IMR-90 (cell line): ENCODE data around the gene RPS19. TPM values are rescaled to one million over a fixed set of nuclear protein-coding genes. Genes with fewer than 3 reads are reported as not detected.

Experiments used
- ATAC-seq: fragments of 200-7000 bp; cut with Tn5 transposase; 2 replicates; pipeline ENCODE4 v1.9.1; 2020; ENCODE audit warnings: low read depth, mild to moderate bottlenecking, moderate library complexity
- BruUV-seq: library from RNA; stranded (reverse); fragments of 400-500 nt; replicated peaks from 2 replicates; lab custom pipeline; 2021; lab: Mats Ljungman, UMichigan
- CTCF ChIA-PET: fragments of 300-600 bp; formaldehyde crosslinking; extraction: SDS; loops from one replicate; lab custom pipeline; 2021; ENCODE audit warnings: antibody characterized with exemption; lab: Yijun Ruan, JAX
- POLR2A ChIA-PET: fragments of 300-600 bp; sonication (Branson Sonifier 250); formaldehyde crosslinking; loops from one replicate; lab custom pipeline; 2022; ENCODE audit warnings: antibody characterized with exemption; ENCODE audit not compliant: unreplicated experiment; lab: Charles Lee
- DNase-seq: peaks from one replicate; pipeline ENCODE4 v3.0.0; 2013
- H2AFZ ChIP-seq: replicated peaks from 2 replicates; pipeline ENCODE3; 2013; ENCODE audit warnings: low read length, mild to moderate bottlenecking; ENCODE audit not compliant: poor library complexity
- H2AK5ac ChIP-seq: 2 replicates; pipeline ENCODE4 v1.6.1; 2013; ENCODE audit warnings: low read depth, low read length, inconsistent platforms
- H2AK9ac ChIP-seq: replicated peaks from 2 replicates; pipeline ENCODE3; 2013; ENCODE audit warnings: mild to moderate bottlenecking, low read depth, low read length, moderate library complexity; ENCODE audit not compliant: poor library complexity
- H2BK120ac ChIP-seq: 2 replicates; pipeline ENCODE4 v1.6.1; 2013; ENCODE audit warnings: low read depth, low read length, inconsistent platforms
- H2BK15ac ChIP-seq: 3 replicates; pipeline ENCODE4 v1.6.1; 2013; ENCODE audit warnings: low read depth, low read length, inconsistent platforms
- H2BK20ac ChIP-seq: 2 replicates; pipeline ENCODE4 v1.6.1; 2013; ENCODE audit warnings: low read depth, mild to moderate bottlenecking, inconsistent platforms, low read length, moderate library complexity
- H2BK5ac ChIP-seq: 2 replicates; pipeline ENCODE4 v1.6.1; 2013; ENCODE audit warnings: mild to moderate bottlenecking, low read depth, low read length, inconsistent platforms; ENCODE audit not compliant: poor library complexity, severe bottlenecking
- H3K14ac ChIP-seq: replicated peaks from 2 replicates; pipeline ENCODE4 v1.6.1; 2013; ENCODE audit warnings: low read depth, low read length, inconsistent platforms
- H3K18ac ChIP-seq: 2 replicates; pipeline ENCODE4 v1.6.1; 2013; ENCODE audit warnings: low read depth, low read length, control low read depth
- H3K23ac ChIP-seq: 2 replicates; pipeline ENCODE4 v1.6.1; 2013; ENCODE audit warnings: low read depth, low read length, inconsistent platforms
- H3K27ac ChIP-seq: 2 replicates; pipeline ENCODE4 v1.5.1; 2013; ENCODE audit warnings: mild to moderate bottlenecking, control low read depth, low read length; ENCODE audit not compliant: insufficient read depth
- H3K27me3 ChIP-seq: 2 replicates; pipeline ENCODE4 v1.6.1; 2013; ENCODE audit warnings: low read length; ENCODE audit not compliant: control insufficient read depth, insufficient read depth
- H3K36me3 ChIP-seq: 2 replicates; pipeline ENCODE4 v1.6.1; 2013; ENCODE audit warnings: low read length, mixed read lengths; ENCODE audit not compliant: control insufficient read depth, insufficient read depth
- H3K4ac ChIP-seq: 2 replicates; pipeline ENCODE4 v1.6.1; 2013; ENCODE audit warnings: low read depth, low read length, inconsistent platforms
- H3K4me1 ChIP-seq: 2 replicates; pipeline ENCODE4 v1.6.1; 2013; ENCODE audit warnings: low read length, mixed read lengths; ENCODE audit not compliant: control insufficient read depth, insufficient read depth
- H3K4me2 ChIP-seq: 2 replicates; pipeline ENCODE4 v1.6.1; 2013; ENCODE audit warnings: low read depth, mild to moderate bottlenecking, control low read depth, low read length, moderate library complexity
- H3K4me3 ChIP-seq: 2 replicates; pipeline ENCODE4 v1.5.1; 2013; ENCODE audit warnings: low read depth, mild to moderate bottlenecking, control low read depth, low read length, moderate library complexity; ENCODE audit not compliant: insufficient read depth
- H3K56ac ChIP-seq: 2 replicates; pipeline ENCODE4 v1.6.1; 2013; ENCODE audit warnings: low read length, inconsistent platforms; ENCODE audit not compliant: insufficient read depth; ENCODE audit errors: extremely low read depth
- H3K79me1 ChIP-seq, 2 experiments: 2 replicates each; pipeline ENCODE4 v1.6.1; 2013; ENCODE audit warnings: low read length in 2 of 2, inconsistent platforms in 1 of 2, low read depth in 1 of 2
- H3K9ac ChIP-seq: 2 replicates; pipeline ENCODE4 v1.6.1; 2013; ENCODE audit warnings: low read depth, low read length, control low read depth
- H3K9me1 ChIP-seq: 2 replicates; pipeline ENCODE4 v1.6.1; 2013; ENCODE audit warnings: low read length, inconsistent platforms; ENCODE audit not compliant: insufficient read depth
- H3K9me3 ChIP-seq: 2 replicates; pipeline ENCODE4 v1.6.1; 2013; ENCODE audit warnings: low read length; ENCODE audit not compliant: control insufficient read depth, insufficient read depth
- H4K20me1 ChIP-seq: 2 replicates; pipeline ENCODE4 v1.6.1; 2013; ENCODE audit warnings: low read length, inconsistent platforms; ENCODE audit not compliant: insufficient read depth
- H4K5ac ChIP-seq: 2 replicates; pipeline ENCODE4 v1.6.1; 2013; ENCODE audit warnings: mild to moderate bottlenecking, low read depth, low read length, control low read depth
- H4K8ac ChIP-seq, 2 experiments: 2 replicates each; pipeline ENCODE4 v1.6.1; 2013; ENCODE audit warnings: low read depth in 2 of 2, low read length in 2 of 2, control low read depth in 1 of 2, inconsistent platforms in 1 of 2
- H4K91ac ChIP-seq: 2 replicates; pipeline ENCODE4 v1.6.1; 2013; ENCODE audit warnings: low read depth, low read length, inconsistent platforms; ENCODE audit not compliant: insufficient read depth
- BHLHE40 ChIP-seq: fragments of 150-350 bp; IDR thresholded peaks from 2 replicates; pipeline ENCODE4 v1.6.1; 2016; ENCODE audit warnings: mild to moderate bottlenecking, low read depth, low read length
- CEBPB ChIP-seq: IDR thresholded peaks from 2 replicates; pipeline ENCODE4 v1.6.1; 2012; ENCODE audit warnings: low read depth, low read length, improper control_type of control experiment
- CHD1 ChIP-seq: IDR thresholded peaks from 2 replicates; pipeline ENCODE4 v1.6.1; 2012; ENCODE audit warnings: low read depth, low read length, improper control_type of control experiment
- MAFK ChIP-seq: IDR thresholded peaks from 2 replicates; pipeline ENCODE4 v1.6.1; 2012; ENCODE audit warnings: low read depth, low read length, improper control_type of control experiment
- NFE2L2 ChIP-seq: fragments of 150-350 bp; IDR thresholded peaks from 2 replicates; pipeline ENCODE4 v1.6.1; 2016; ENCODE audit warnings: low read depth, mild to moderate bottlenecking, low read length
- POLR2A ChIP-seq: IDR thresholded peaks from 2 replicates; pipeline ENCODE4 v1.6.1; 2012; ENCODE audit warnings: mild to moderate bottlenecking, low read depth, low read length
- RAD21 ChIP-seq: IDR thresholded peaks from 2 replicates; pipeline ENCODE4 v1.6.1; 2012; ENCODE audit warnings: low read length, improper control_type of control experiment
- RCOR1 ChIP-seq: IDR thresholded peaks from 2 replicates; pipeline ENCODE4 v1.6.1; 2012; ENCODE audit warnings: mild to moderate bottlenecking, low read length, improper control_type of control experiment; ENCODE audit not compliant: insufficient replicate concordance
- WGBS, 2 experiments: methylation state at CpG; one replicate each; pipeline versions ENCODE4 v1.1.5 to v1.1.7; 2013; ENCODE audit warnings: missing lambda C conversion rate in 2 of 2; ENCODE audit not compliant: insufficient read length in 1 of 2; ENCODE audit errors: extremely low coverage in 2 of 2; 5-methylcytosine and 5-hydroxymethylcytosine counted together
- dilution Hi-C: fragments of 300-500 bp; cut with HindIII; formaldehyde crosslinking; loops from one replicate; pipeline ENCODE4 v1.14.3; 2018; ENCODE audit warnings: low sequenced_read_pairs; ENCODE audit not compliant: unreplicated experiment
- in situ Hi-C: fragments of 300-500 bp; cut with MboI; formaldehyde crosslinking; loops from 3 replicates; pipeline ENCODE4 v1.14.3; 2019; ENCODE audit warnings: low sequenced_read_pairs, inconsistent platforms, mixed read lengths
- intact Hi-C: fragments of 100-400 bp; cut with micrococcal nuclease; formaldehyde crosslinking; loops from 2 replicates; pipeline ENCODE4 v1.10.0; 2022
- polyA plus RNA-seq, 3 experiments: library from polyadenylated mRNA; depleted of rRNA; stranded (reverse); fragments of >200 nt; gene quantifications; 2 replicates each; pipeline ENCODE4 v1.2.3, GENCODE V29; 2012; ENCODE audit warnings: low replicate concordance in 1 of 3
- total RNA-seq: library from RNA; depleted of rRNA; stranded (reverse); fragments of >200 nt; gene quantifications from 2 replicates; pipeline ENCODE4 v1.2.3, GENCODE V29; 2012
- TF ChIP-seq, protein P1 (sequence below): fragments of 150-350 bp; IDR thresholded peaks from 2 replicates; pipeline ENCODE4 v1.6.1; 2016; ENCODE audit warnings: low read depth, mild to moderate bottlenecking, low read length, moderate library complexity, borderline replicate concordance
- TF ChIP-seq, protein P2 (sequence below): conservative IDR thresholded peaks from 2 replicates; pipeline ENCODE4 v1.5.1; 2012; ENCODE audit warnings: mild to moderate bottlenecking, low read depth, low read length, improper control_type of control experiment
- TF ChIP-seq, protein P3 (sequence below): fragments of 150-350 bp; IDR thresholded peaks from 2 replicates; pipeline ENCODE4 v1.6.1; 2017; ENCODE audit warnings: mild to moderate bottlenecking, antibody characterized with exemption, low read length, low read depth

RPS19 gene
- total and polyA plus RNA-seq, 2 of the 4 experiments (the other 2 are of a cell fraction) = 230 to 3,988 TPM

DNA sequence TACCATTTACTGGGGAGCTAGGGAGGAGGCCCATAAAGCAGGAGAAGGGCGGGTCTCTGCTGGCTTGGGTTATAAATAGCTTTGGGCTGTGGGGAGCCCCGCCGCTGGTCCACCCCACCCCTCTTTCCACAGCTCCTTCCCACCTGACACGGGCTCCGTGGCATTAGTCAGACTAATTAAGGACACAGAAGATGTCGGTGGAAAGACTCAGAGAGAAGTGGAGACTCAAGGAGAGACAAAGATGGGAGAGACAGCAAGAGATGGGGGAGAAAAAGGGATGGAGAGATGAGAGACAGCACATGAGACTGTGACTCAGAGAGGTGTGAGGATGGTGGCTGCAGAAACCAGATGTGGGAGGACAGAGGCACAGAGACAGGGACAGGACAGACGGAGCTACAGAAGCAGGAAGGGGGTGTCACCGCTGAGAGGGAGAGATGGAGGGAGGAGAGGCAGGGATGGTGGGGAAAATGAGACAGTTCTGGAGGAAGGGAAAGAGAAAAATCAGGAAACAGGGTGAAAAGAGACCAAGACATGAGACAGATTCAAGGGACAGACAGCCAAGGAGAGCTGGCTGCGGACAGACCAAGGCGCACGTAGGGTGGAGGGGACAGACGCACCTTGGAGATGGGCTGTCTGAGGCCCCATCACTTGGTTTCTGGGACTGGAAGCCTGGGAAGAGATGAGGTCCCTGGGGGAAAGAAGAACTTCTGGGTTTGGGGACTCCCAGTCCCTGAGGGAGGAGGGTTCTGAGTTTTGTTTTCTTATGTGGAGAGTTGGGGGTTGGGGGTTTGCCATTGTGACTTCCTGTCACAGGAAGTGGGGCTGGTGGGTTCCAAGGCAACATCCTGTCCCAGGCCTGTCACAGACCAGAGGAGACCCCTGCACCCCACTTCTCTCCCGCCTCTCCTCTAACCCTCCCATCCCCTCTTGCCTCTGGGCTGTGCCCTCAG, 27.0 kb downstream of the RPS19 start:
- intact Hi-C loops = loop anchor here (10.0 kb wide), 1 partner anchor 148 kb away; no protein-coding TSS in a partner anchor
- H3K27ac ChIP-seq = no peak overlapping the region
- H3K18ac ChIP-seq = no peak overlapping the region
- H3K4me2 ChIP-seq = no peak overlapping the region
- TF ChIP-seq MAFK = no peak
- TF ChIP-seq CEBPB = no peak
- no peak for TF ChIP-seq RAD21
- TF ChIP-seq POLR2A = no peak
- TF ChIP-seq BHLHE40 = no peak
- no peak for TF ChIP-seq NFE2L2
- no peak for TF ChIP-seq CHD1
- TF ChIP-seq, protein P1, sequence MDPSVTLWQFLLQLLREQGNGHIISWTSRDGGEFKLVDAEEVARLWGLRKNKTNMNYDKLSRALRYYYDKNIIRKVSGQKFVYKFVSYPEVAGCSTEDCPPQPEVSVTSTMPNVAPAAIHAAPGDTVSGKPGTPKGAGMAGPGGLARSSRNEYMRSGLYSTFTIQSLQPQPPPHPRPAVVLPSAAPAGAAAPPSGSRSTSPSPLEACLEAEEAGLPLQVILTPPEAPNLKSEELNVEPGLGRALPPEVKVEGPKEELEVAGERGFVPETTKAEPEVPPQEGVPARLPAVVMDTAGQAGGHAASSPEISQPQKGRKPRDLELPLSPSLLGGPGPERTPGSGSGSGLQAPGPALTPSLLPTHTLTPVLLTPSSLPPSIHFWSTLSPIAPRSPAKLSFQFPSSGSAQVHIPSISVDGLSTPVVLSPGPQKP = no peak
- TF ChIP-seq, protein P2, sequence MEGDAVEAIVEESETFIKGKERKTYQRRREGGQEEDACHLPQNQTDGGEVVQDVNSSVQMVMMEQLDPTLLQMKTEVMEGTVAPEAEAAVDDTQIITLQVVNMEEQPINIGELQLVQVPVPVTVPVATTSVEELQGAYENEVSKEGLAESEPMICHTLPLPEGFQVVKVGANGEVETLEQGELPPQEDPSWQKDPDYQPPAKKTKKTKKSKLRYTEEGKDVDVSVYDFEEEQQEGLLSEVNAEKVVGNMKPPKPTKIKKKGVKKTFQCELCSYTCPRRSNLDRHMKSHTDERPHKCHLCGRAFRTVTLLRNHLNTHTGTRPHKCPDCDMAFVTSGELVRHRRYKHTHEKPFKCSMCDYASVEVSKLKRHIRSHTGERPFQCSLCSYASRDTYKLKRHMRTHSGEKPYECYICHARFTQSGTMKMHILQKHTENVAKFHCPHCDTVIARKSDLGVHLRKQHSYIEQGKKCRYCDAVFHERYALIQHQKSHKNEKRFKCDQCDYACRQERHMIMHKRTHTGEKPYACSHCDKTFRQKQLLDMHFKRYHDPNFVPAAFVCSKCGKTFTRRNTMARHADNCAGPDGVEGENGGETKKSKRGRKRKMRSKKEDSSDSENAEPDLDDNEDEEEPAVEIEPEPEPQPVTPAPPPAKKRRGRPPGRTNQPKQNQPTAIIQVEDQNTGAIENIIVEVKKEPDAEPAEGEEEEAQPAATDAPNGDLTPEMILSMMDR = no peak
- no peak for TF ChIP-seq RCOR1
- TF ChIP-seq, protein P3, sequence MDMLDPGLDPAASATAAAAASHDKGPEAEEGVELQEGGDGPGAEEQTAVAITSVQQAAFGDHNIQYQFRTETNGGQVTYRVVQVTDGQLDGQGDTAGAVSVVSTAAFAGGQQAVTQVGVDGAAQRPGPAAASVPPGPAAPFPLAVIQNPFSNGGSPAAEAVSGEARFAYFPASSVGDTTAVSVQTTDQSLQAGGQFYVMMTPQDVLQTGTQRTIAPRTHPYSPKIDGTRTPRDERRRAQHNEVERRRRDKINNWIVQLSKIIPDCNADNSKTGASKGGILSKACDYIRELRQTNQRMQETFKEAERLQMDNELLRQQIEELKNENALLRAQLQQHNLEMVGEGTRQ = no peak
- H2BK15ac ChIP-seq = no peak overlapping the region
- H3K4me1 ChIP-seq = peaks cover 8% of the 10 kb centered on the region
- no peak overlapping the region for H2BK5ac ChIP-seq
- POLR2A ChIA-PET = no interaction called here
- peak overlapping the region; percentile 54; the same call in 1 of the 2 replicates for H2AK5ac ChIP-seq
- H3K9me3 ChIP-seq = no peaks in the 10 kb centered on the region
- no peak overlapping the region for H2AK9ac ChIP-seq
- peak overlapping the region; percentile 65; the same call in 1 of the 2 replicates for H3K23ac ChIP-seq
- H4K20me1 ChIP-seq = peaks cover 36% of the 10 kb centered on the region
- in situ Hi-C loops = no loop called here
- no peak overlapping the region for H2BK120ac ChIP-seq
- H2AFZ ChIP-seq = no peak overlapping the region
- H4K5ac ChIP-seq = no peak overlapping the region
- peaks cover 24% of the 10 kb centered on the region for H3K36me3 ChIP-seq
- H3K9ac ChIP-seq = no peak overlapping the region
- no peak overlapping the region for H2BK20ac ChIP-seq
- no peak for ATAC-seq
- no peak overlapping the region for H4K91ac ChIP-seq
- CTCF ChIA-PET = no interaction called here
- peaks cover 14% of the 10 kb centered on the region for H3K9me1 ChIP-seq
- H3K4me3 ChIP-seq = no peak overlapping the region
- peaks cover 36 to 69% of the 10 kb centered on the region in 2 experiments for H3K79me1 ChIP-seq
- 0 out of 2 replicates have a peak overlapping the region, but pooled peaks have one; percentile 58 for H3K14ac ChIP-seq
- no TSS peak for BruUV-seq
- no peaks in the 10 kb centered on the region for H3K27me3 ChIP-seq
- no peak for DNase-seq
- H3K4ac ChIP-seq = no peak overlapping the region
- H3K56ac ChIP-seq = no peak overlapping the region
- 82% methylated on average over 5 of the region's 13 CpGs; no CpG with 5 or more reads in 1 of the 2 experiments for WGBS, 2 experiments
- no peak overlapping the region for H4K8ac ChIP-seq
- dilution Hi-C loops = no loop called here
